HS-27A (cell line): ENCODE measurements around the gene OAS1.

Experiments
- DNase-seq: peaks from one replicate; pipeline ENCODE4 v3.0.0-alpha.2; 2012; ENCODE audit warnings: low read depth, missing footprints

The OAS1 gene

GRCh38 chr12:112906712-112907414 lies at the start of gene OAS1:
Gene OAS1, plus strand, starts transcription at chr12:112906962. Its CDS starts 78 bp downstream, at chr12:112907040.
- DNase-seq: no peak

DNA sequence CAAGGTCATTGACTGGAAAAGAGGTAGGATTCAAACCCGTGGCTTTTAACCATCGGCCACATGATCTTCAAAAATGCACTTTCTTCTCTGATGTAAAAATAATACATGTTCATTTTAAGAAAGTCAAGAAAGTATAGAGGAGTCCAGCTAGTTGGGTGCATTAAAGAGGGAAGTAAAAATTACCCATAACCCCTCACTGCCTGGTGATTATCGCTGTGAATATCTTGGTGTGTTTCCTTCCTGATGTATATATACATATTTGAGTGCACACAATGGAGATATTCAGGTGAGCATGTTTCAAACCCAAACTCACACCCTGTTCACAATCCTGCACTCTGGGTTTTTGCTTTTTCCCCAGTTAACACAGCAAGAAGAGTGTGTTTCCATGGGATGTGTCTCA lies 47.5 kb upstream of the OAS1 start:
- no peak for DNase-seq

DNA sequence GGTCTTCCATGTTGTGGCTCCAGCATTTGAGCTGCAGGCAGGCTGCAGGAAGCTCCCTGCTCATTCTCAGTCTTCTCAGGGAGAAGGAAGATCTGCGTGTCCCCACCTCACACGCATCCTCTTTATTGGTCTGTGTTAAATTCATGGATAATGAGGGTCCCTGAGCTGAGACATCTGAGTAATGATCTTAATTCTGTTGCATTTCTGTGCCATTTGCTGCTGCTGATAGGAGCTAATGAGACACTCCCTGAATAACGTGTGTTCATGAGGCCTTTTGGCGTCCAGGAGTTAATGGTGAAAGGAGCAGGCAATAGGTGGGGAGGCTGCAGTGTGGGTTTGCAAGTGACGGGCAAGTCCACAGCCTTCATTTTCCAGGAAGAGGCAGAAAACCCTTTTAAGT lies 46.6 kb upstream of the OAS1 start:
- no peak for DNase-seq

GRCh38 chr12:112861284-112861683 lies 45.5 kb upstream of the OAS1 start:
- no peak for DNase-seq

- no peak for DNase-seq
Observed at GRCh38 chr12:112862636-112863290, 44.0 kb upstream of the OAS1 start.

DNA sequence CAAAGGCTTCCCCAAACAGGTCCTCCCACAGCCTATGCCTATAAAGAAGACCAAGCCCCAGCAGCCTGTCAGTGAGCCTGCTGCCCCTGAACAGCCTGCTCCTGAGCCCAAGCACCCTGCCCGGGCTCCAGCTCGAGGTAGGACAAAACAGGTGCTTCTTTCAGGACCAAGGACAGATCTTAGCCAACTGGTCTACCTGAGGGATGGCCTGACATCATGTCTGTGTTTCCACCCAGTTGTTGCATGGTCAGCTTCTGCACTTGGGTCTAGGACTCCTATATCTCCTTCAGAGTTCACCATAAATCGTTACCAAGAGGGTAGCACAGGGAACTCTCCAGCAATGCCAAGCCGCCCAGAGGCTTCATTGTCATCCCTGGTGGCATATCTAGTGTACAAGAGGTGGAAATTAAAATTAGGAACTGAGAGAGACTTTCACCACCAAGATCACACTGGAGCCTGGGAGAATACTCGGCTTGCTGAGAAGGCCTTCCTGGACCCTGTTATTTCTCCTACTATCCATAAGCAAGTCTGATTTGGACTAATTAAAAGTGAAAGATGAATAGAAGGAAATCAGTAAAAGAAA lies 38.2 kb upstream of the OAS1 start:
- DNase-seq: no peak

- no peak for DNase-seq
Observed at GRCh38 chr12:112869091-112869490, 37.7 kb upstream of the OAS1 start.

- DNase-seq: no peak
Observed at GRCh38 chr12:112869778-112870177, 37.0 kb upstream of the OAS1 start.

GRCh38 chr12:112870267-112870980 lies 36.3 kb upstream of the OAS1 start:
- DNase-seq: no peak

DNA sequence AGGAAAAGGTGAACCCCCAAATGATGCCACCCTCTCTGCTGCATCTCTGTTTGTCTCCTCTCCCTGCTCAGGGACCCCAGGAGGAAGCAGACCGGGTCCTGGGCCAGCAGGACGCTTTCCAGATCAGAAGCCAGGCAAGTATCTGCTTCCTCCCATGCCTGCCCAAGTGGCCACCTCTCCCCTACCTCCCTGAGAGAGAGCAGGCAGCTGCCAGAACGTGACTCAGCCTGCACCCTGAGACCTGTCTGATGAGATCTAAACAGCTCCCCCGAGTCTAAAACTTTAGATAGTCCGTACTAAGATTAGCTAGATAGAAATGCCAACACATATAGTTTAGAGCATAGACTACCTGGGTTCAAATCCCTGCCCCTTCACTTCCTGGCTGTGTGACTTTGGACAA lies 31.2 kb upstream of the OAS1 start:
- DNase-seq: no peak

GRCh38 chr12:112876506-112876905 lies 30.3 kb upstream of the OAS1 start:
- DNase-seq: no peak

DNA sequence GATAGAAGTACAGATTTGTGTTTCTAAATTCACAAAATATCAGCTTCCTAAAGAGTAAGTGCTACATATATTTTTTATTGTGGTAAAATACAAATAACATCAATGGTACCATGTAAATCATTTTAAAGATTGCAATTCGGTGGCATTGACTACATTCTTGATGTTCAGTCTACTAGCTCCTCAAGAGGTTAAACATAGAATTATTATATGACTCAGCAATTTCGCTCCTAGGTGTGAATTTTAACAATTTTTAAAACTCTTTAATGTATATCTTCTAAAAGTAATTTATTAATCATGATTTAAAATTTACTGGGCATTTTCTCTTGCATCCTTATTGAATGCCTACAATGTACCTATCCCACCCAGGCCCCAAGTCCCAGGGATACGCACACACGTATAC lies 29.8 kb upstream of the OAS1 start:
- DNase-seq: no peak

GRCh38 chr12:112878488-112878887 lies 28.3 kb upstream of the OAS1 start:
- no peak for DNase-seq

DNA sequence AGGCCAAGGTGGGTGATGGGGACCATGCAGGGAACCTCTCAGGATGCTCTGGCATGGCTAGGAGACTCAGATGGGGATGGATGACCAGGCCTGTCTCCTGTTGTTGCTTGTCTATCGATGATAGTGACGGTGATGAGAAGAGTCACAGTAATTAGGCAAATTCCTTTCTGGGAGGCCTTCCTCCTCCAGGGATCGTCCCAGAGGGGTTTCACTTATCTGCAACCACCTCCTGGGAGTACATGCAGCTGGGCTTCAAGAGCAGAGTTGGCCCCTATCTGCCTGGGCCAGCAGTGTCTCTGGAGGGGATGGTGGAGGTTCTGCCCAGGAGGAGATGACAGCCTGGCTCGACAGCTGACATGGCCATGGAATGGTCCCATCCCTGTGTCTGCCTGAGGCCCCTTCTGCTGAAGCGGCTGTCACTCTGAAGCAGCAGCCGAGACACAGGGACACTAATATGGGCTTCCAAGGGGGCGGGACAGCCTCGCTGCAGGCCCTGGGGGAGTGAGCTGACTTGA lies 27.5 kb upstream of the OAS1 start:
- DNase-seq: no peak

DNA sequence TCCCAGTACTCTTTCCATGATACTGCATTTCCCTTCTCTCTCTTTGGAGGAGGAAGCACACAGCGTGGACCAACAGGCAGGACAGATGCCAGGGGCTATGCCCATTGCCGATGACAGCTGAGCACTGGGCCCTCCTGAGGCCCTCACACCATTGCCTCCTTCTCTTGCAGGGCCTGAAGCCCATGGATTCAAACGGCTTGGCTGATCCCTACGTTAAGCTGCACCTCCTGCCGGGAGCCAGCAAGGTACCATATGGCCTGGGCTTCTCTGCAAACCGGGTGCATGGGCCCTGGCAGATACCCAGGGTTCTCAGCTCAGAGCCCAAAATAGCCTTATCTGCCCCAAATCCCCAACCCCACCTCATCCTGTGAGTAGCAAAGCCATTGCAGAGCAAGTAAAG lies 25.2 kb upstream of the OAS1 start:
- DNase-seq: no peak

- no peak for DNase-seq
Observed at GRCh38 chr12:112885236-112885635, 21.5 kb upstream of the OAS1 start.

GRCh38 chr12:112887550-112887949 lies 19.2 kb upstream of the OAS1 start:
- no peak for DNase-seq

DNA sequence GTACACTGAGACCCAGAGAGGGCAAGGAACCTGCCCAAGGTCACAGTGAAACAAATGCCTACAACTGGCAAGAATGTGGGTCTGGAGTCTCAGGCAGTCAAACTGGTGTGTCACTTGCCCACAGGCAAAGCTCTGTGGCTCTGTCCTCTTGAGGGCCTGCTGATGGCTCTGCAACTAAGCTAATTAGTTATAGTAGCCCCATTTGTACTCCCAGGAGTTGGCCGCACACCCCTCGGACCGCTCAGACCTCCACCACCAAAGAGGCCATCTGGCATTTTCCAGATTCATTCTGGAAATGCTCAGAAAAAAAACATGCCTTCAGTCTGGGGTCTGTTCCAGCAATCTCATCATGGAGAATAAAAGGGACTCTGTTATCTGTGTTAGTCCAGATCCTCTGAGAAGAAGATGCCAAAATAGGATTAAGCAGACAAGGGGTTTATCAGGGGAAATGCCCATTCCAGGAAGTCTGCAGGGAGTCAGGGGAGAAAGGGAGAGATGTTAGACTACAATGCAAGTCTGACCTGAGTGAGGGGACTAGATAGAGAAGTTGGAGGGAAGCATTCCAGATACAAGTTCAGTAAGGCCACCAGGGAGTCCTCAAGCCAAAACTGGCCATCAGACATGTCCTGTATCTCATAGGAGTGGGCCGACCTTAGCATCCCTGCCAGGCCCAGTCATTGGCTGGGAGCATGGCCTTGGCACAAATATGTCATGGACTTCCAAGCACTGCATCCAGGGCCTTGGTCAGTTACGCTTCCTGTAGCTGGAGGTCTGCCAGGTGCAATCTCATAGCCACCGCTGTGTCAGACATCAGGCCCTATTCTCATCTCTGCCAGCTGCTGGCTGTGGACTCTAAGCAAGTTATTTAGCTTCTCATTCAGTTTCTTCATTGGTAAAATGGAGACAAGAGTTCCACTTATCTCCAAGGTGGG lies 15.4 kb upstream of the OAS1 start:
- DNase-seq: no peak

- DNase-seq: no peak
Observed at GRCh38 chr12:112892856-112893255, 13.9 kb upstream of the OAS1 start.

- no peak for DNase-seq
Observed at GRCh38 chr12:112894128-112894527, 12.6 kb upstream of the OAS1 start.

- no peak for DNase-seq
Observed at GRCh38 chr12:112898380-112898779, 8.4 kb upstream of the OAS1 start.
